ENCODE results near the gene ABCA3.

Gene ABCA3

DNA sequence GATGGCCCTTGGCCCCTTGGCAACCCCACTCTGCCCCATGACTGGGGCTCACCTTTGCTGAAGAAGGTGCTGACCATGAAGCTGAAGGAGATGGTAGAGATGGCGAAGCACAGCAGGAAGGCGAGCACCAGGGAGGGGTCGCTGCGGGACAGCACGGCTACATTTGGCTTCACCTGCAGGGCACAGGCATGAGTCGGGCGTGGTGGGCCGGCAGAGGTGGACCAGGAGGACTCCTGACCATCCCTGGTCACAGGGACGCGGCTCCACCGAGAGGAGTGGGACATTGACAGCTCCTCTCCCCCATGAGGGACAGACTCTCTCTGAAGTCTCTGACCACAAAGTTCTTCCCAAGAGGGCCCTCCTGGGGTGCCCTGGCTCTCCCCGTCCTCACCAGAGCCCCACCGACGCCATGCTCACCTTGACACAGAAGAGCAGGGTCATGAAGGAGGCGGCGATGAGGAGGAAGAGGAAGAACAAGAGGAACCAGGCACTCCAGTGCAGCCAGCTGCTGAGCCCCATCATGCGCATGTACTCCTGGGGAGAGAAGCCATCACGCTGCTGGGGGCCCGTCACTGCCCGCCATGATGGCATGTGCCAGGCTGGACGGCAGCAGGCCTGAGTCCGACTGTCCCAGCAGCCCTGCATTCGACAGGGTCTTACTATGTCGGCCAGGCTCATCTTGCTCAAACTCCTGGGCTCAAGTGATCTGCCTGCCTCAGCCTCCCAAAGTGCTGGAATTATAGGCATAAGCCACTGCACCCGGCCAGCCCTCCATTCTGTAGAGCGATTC is 23.1 kb downstream of the ABCA3 start:
- no peak overlapping the region for H3K4me3 ChIP-seq (ENCODE audit: low read depth, low read length)

DNA sequence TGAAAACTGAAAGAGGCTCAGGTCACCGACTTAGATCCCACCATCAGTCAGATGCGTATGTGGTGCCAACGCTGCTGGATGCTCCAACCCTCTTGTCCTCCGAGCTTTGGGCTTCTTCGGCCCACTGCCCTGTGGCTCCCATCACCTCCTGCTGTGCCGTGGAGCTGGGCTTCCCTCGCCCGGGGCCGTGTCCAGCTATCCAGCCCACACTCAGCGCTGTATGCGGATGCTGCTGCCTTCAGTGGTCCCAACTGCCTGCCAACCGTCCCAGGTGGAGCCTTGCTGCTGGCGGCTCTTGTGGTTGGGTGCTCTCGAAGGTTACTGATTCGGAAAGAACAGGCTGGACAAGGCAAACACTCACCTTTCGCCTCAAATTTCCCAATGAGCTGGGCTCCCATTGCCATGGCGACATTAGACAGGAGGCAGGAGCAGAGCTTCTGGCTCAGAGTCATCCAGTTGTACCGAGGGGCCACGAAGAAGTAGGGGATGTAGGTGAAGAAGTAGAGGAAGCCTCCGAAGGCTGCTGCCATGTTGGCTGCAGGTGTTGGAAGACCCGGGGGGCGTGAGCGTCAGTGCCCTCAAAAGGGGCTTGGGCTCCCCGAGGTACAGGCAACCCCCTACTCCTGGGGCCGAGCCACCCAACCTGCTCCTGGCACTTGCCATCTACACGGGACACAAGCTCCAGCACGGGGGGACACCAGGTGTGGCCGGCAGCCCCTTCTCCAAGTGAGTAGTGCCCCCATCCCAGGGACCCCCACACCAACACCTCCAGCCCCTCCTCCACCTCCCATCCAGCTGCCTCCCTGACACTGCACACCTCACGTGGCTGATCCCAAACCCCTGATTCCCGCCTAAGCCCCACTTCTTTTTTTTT is 32.2 kb downstream of the ABCA3 start:
- no peak overlapping the region for H3K4me3 ChIP-seq (ENCODE audit: low read depth, low read length)

DNA sequence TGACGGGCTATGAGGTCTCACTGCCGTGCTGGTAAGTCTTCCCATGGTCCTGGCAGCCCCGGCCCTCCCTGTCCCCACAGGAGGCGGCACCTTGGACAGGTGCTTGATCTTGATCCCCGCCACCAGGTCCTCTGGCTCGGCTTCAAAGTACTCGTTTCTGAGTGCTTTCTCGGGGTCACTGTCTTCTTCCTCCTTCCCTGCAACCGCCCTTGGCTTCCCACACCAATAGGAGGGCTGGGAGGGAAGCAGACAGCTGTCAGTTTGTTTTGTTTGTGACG is 40.7 kb downstream of the ABCA3 start:
- no peak overlapping the region for H3K4me3 ChIP-seq (ENCODE audit: low read depth, low read length)

DNA sequence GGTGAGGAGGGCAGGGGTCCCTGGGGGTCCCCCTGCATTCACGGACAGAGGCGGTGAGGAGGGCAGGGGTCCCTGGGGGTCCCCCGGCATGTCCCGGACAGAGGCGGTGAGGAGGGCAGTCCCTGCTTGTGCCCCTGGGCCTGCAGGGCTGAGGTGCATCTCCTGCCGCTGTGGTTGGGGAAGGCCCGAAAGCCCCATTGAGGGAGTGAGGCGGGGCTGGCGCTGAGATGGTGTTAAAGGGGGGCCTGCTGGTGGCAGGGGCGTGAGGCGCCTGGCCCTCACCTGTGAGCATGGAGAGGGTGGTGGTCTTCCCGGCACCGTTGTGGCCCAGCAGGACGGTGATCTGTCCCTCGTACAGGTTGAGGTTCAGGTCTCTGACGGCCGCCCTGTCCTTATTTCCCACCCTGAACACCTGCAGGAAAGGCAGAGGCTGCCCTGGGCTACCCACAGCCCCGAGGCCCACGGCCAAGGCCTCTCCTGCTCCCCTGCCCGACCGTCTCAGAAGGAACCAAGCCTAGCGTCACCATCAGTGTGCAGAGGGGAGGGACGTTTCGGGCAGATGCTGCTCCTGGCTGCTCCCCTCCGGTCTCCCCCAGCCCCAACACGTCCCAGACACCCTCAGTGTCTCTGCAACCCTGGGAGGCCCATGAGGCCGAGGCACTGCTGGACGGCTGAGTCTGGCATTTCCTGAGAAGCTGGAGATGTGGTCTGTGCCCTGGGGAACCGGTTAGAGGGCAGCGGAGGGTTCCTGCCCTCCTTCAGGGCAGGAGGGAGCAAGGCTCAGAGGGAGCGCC is 41.2 kb downstream of the ABCA3 start:
- no peak overlapping the region for H3K4me3 ChIP-seq (ENCODE audit: low read depth, low read length)

DNA sequence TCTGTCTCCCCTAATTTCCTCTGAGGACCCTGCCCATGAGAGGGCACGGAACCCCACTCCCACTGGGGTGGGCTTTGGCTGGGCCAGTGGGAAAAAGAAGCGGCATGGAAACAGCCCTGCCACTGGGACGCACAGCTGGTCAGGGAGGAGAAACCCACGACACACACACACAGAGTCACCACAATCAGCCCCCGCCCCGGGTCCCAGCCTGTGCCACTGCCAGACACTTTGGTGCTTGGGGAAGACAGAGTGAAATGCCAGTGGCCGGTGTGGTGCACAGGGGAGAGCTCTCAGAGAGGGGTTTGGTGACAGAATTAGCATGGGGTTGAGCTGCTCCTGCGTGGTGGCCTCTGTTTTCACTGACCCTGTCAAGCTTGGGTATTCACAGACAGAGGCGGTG is 41.9 kb downstream of the ABCA3 start:
- no peak overlapping the region for H3K4me3 ChIP-seq (ENCODE audit: low read depth, low read length)

DNA sequence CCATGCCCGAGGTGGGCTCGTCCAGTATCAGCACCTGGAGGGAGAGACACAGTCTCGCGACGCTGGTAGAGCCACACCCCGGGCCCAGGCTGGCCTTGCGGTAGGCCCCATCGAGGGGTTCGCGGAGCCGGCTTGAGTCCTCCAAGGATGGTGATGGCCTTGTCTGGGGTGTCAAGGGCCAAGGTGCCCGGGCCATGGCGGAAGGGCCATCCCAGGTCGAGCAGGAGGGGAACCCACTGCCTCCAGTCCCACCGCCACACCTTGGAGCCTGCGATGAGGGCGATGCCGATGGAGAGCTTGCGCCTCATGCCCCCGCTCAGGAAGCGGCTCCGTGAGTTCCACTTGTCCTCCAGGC is 43.0 kb downstream of the ABCA3 start:
- H3K4me3 ChIP-seq (ENCODE audit: low read depth, low read length): no peak overlapping the region

DNA sequence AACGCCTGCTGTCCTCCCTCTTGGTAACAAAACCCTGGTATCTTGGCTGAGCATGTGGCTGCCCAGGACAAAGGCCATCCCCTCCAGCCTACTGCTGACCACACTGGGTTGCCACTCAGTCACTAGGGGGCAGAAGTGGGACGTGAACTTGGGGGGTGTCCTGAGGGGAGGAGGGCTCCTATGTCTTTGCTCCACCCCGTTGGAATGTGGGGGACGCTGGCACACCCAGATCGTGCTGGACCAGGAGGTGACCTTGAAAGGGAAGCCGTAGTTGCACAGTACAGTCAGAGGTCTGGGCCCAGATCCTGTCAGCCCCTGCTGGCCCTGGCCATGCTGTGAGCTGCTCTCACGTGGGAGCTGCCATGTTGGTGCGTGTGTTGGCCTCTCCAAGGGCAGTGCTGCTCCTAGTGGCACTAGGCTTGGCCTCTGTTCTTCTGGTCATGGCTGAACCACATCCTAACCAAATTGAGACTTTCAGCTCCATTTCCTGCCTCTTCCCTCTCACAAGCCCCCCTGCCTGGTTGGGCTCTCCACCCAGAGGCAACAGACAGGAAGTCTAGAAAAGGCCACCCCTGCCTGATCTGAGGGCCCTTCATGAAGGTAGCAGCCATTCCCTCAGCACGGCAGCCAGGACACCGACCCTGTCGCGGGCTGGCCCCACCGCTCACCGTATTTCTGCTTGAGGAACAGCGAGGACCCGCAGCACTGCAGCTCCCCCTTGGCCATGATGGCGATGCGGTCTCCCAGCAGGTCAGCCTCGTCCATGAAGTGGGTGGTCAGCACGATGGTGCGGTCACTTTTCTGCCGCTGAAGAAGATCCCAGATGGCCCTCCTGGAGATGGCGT is 43.6 kb downstream of the ABCA3 start:
- H3K4me3 ChIP-seq (ENCODE audit: low read depth, low read length): no peak overlapping the region

DNA sequence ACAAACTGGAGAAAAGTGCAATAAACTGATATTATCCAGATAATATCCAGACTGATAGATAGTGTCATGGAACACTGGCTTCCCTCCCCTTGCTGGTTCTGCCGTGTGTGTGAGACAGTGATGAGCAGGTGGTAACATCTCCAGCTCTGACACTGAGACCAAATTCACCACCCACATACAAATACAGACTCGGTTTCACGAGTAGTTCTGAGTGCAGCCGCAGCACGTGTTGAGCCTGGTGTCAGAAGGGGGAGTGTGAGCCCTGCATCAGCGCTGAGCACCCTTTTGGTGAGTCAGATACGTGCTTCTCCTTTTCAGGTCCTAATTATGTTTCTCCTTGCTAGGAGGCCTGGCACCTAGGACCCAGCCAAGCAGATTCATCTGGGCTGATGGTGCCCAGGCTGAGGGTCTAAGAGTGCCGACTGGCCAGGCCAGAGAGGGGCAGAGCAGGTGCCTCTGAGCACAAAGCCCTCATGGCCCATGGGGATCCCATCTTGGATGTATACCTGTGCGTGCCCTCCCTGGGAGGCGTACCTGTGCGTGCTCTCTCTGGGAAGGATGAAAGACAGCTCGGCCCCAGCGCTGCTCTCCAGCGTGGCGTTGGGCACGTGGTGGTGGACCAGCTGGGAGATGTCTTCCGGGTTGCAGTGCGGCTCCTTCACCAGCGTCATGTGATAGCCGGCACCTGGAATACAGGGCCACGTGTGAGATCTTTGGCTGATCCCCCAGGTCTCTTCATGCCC is 45.3 kb downstream of the ABCA3 start:
- no peak overlapping the region for H3K4me3 ChIP-seq (ENCODE audit: low read depth, low read length)

DNA sequence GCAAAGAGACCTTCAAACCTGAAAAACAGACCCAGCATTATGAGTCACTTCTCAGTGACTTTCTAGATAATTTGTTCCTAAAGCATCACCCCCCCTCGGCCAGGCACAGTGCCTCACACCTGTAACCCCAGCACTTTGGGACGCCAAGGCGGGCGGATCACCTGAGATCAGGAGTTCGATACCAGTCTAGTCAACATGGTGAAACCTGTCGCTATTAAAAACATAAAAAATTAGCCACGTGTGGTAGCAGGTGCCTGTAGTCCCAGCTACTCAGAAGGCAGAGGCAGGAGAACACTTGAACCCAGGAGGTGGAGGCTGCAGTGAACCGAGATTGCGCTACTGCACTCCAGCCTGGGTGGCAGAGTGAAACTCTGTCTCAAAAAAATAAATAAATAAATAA is 48.3 kb downstream of the ABCA3 start:
- H3K4me3 ChIP-seq (ENCODE audit: low read depth, low read length): no peak overlapping the region

DNA sequence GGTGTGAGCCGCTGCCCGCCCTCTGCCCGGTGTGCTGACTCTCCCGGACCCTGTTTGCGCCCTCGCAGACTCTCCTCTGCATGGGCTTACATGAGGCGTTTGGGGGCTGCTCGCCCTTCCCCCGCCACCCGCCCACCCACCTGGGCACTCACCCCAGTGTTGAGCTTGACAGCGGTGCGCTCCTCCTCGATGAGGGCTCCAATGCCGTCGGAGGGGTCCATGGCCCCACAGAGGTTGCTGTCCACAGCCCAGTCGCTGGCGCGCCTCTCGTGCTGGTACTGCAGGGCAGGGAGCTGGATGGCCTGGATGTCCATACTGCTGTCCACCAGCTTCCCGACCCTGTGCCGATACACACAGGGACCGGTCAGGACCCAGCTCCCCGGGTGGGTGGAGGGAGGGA is 51.2 kb downstream of the ABCA3 start:
- H3K4me3 ChIP-seq (ENCODE audit: low read depth, low read length): no peak overlapping the region

DNA sequence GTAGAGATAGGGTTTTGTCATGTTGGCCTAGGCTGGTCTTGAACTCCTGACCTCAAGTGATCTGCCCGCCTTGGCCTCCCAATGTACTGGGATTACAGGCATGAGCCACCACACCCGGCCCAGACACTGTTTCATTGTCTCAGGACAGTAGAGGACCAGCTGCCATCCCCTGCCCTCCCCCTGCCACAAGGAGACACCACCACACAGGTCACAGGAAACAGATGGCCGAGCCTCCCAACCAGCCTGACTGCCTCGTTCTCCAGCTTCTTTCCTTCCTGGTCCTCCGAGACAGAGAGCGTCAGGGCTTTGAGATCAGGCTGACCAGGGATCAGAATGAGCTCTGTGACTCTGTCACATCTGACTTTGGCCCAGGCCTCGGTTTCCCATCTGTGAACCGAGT is 51.8 kb downstream of the ABCA3 start:
- no peak overlapping the region for H3K4me3 ChIP-seq (ENCODE audit: low read depth, low read length)

DNA sequence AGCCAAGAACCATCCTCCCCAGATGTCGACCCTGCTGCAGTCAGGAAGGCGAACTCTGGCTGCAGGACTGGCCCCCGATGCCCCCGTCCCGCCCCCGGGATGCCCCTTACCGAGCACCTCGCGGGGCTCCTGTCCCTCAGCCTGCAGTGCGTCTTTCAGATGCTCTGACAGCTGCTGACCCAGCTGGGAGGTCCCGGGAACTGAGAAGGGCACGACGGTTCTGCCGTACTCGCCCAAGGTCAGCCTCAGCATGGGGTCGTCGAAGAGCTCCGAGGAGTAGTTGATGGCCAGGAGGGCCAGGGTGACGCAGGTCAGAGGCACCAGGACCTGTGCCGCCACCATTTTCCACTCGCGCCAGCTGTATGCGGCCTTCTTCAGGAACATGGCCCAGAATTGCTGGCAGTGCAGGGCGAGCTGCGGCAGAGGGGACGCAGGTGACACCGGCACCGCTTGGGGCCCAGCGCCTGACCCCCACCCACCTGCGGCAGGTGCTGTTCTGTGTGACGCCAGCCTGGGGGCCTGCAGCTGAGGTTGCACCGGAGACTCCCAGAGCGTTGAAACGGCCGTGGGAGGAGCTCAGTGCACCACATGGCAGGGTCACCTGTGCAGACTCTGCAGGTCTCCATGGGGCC is 52.5 kb downstream of the ABCA3 start:
- H3K4me3 ChIP-seq (ENCODE audit: low read depth, low read length): no peak overlapping the region

DNA sequence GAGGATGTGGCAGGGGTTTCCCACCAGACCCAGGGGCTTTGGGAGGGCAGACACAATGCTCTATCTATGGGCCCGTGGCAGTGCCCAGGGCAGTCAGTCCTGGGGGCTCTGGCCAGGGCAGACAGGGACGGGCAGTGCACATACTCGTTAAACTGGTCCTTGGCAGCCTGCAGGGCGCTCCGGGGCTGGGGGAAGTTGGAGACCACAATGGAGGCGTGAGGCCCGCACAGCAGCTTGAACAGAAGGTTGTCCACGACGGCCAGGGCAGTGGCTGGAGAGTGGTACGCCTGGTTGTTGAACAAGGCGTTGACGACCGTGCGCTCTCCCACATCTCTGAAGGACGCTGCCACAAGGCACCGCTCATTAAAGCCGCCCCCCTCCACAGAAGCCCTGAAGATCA is 54.0 kb downstream of the ABCA3 start:
- H3K4me3 ChIP-seq (ENCODE audit: low read depth, low read length): no peak overlapping the region

DNA sequence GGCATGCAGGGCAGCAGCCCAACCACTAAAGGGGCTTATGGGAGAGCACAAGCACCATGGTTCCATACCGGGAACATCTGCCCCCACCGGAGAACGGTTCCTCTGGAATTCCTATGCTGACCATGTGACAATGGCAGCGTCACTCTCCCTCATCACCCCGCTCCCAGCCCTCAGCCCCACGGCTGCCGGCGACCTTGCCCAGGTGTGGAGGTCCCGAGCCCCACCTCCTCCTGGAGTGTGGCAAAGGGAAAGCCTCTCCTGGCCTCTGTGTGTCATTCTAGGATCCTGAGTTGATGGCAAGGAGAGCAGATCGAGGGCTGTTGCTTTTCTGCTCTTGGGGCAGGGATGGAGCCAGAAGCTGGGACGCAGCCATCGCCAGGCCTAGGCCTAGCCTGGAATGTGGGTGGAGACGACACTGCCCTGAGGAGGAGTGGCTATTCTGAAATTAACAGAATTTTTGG is 54.8 kb downstream of the ABCA3 start:
- no peak overlapping the region for H3K4me3 ChIP-seq (ENCODE audit: low read depth, low read length)

DNA sequence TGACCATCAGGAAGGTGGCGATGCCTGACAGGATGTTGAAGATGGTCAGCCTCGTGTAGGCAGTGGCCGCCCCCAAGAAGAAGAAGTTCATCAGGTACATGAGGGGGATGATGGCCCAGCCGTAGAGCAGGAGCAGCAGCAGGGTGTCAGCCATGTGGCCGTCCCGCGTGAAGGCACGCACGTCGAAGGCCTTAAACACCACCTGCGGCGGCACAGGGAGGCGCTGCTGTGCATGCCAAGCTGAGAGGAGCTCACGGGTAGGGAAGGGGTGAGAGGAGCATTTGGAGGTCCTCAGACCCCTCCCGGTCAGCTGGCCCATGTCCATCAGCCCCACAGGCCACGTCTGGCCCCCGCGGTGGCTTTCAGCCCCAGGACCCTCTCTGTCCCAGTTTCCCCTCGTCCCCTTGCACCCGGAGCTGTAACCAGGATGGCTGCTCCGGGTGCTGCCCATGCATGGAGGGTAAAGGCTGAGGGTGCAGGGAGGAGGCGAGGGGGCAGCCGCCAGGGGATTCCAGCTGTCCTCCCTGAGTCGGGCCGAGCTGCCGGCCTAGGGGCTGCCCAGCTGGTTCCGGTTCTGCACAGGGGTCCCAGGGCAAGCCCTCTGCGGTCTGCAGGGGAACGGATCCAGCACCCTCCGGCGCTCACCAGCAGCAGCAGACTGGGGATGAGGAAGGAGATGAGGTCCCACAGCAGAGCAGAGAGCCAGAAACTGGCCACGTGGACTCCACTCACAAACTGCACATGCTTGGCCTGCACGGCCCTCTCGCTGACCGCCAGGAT is 55.5 kb downstream of the ABCA3 start:
- no peak overlapping the region for H3K4me3 ChIP-seq (ENCODE audit: low read depth, low read length)

DNA sequence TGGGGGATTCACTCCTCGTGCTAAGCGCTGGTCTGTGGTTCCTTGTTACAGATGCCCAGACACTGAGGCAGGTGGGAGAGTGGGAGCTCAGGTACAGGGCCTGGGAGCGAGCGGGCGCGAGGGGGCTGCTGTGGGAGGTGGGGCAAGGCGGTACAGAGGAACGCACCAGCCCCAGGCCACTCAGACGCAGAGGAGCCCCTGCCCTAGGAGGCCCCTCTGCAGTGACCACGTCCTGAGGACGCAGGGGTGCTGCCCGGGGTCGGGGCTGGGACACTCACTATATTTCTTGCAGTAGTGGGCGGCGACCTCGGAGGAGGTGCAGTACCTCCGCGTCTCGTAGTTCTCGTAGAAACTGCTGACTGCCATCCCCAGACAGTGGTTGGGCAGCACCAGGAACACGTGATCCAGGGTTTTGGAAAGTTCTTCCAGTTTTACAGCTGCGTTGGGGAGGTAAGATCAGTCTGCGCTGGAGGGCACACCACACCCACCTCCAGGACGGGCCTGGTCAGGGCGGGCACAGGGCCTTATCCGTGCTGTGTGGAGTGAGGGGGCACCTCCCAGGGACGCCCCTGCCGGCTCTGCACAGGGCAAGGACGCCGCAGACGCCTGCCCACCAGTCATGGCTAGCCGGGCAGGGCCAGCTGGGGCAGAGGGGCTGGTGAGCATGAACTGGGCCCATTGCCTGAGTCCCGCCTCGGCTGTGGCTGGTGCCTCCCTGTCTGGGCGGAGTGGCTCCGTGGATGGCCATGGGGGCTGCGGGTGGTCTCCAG is 56.3 kb downstream of the ABCA3 start:
- H3K4me3 ChIP-seq (ENCODE audit: low read depth, low read length): no peak overlapping the region

DNA sequence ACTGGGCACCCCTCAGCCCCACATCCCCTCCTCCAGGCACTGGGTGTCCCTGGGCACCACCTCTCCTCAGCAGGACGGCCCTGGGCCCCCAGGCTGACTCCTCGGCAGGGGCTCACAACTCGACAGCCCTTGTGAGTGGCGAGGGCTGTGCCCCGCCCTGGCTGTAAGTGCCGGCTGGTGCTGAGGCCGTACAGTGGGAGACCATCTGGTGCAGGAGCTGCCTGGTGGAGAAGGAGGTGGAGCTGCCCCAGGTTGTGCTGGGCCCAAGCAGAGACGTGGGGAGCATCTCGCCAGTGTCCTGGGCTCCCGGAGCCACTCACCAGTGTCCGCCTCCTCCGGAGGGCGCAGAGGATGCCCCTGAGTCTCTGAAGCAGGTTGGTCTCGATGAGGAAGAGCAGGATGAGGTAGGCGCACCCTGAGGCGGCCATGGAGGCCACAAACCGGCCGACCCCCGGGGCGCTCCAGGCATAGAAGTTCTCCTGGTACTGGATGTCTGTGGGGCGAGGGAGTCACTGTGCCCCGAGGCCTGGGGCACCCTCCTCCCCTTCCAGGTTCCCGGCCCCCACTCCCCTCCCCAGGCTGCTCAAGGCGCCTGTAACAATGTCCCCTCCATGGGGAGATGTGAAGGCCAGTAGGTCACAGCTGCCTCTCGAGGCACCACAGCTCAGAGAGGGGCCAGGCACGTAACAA is 57.5 kb downstream of the ABCA3 start:
- no peak overlapping the region for H3K4me3 ChIP-seq (ENCODE audit: low read depth, low read length)

DNA sequence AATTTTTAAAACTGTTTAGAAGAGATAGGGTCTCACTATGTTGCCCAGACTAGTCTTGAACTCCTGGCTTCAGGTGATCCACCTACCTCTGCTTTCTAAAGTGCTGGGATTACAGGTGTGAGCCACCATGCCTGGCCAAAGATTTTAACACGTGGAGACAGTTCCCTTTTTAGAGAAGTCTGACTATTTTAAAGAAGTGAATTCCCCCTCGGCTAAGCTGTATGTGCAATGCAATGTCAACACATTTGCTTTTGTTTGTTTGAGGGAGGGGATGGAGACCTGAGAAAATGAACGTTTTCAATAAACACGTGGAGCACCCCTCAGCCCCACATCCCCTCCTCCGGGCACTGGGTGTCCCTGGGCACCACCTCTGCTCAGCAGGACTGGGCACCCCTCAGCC is 58.3 kb downstream of the ABCA3 start:
- no peak overlapping the region for H3K4me3 ChIP-seq (ENCODE audit: low read depth, low read length)

Measured in iPS-11a (cell line).